ENCODE data around the gene SRGAP2C.
"Not testable (repeated sequence)": the region's sequence is repeated elsewhere in the genome, so short reads cannot be mapped to it uniquely, and the experiment has no call there.

Gene SRGAP2C

GRCh38 chr1:121184290-121185127 is at the start of gene SRGAP2C, which contains the start of gene FAM72B:
Gene SRGAP2C (plus strand): TSS chr1:121184975. CDS start chr1:121187447, 2,472 bp downstream.
Gene FAM72B (minus strand): TSS chr1:121184340. CDS start chr1:121183489, 851 bp downstream.
- intact Hi-C loops (cut with DNase I) = not testable (repeated sequence)

GRCh38 chr1:121140393-121140792 is 44.4 kb upstream of the SRGAP2C start:
- DNase-seq; intact Hi-C loops (cut with DNase I): not testable (repeated sequence)

More at GRCh38 chr1:121184290-121185127, at the start of gene SRGAP2C, which contains the start of gene FAM72B:
- DNase-seq = peak; percentile 83 to 99 (median 96)

- intact Hi-C loops (cut with DNase I) = not testable (repeated sequence)
- peak in 2 of 42 donors; percentile 2 to 6 for DNase-seq
Measured at GRCh38 chr1:121148489-121149190, 36.1 kb upstream of the SRGAP2C start.

GRCh38 chr1:121151294-121151693 is 33.5 kb upstream of the SRGAP2C start:
- intact Hi-C loops (cut with DNase I) = not testable (repeated sequence)

GRCh38 chr1:121152788-121153187 is 32.0 kb upstream of the SRGAP2C start:
- intact Hi-C loops (cut with DNase I); DNase-seq: not testable (repeated sequence)

More at GRCh38 chr1:121151294-121151693, 33.5 kb upstream of the SRGAP2C start:
- not testable (repeated sequence) for DNase-seq

GRCh38 chr1:121154811-121155210 is 30.0 kb upstream of the SRGAP2C start:
- DNase-seq; intact Hi-C loops (cut with DNase I): not testable (repeated sequence)

GRCh38 chr1:121155671-121156358 is 29.0 kb upstream of the SRGAP2C start:
- intact Hi-C loops (cut with DNase I) = not testable (repeated sequence)
- peak in 4 of 42 donors; percentile 2 to 41 (median 13) for DNase-seq

- intact Hi-C loops (cut with DNase I); DNase-seq: not testable (repeated sequence)
Measured at GRCh38 chr1:121156958-121157603, 27.7 kb upstream of the SRGAP2C start.

- intact Hi-C loops (cut with DNase I) = not testable (repeated sequence)
- DNase-seq = peak in 1 of 42 donors; percentile 2
Measured at GRCh38 chr1:121157609-121158008, 27.2 kb upstream of the SRGAP2C start.

GRCh38 chr1:121160118-121160517 is 24.7 kb upstream of the SRGAP2C start:
- DNase-seq; intact Hi-C loops (cut with DNase I): not testable (repeated sequence)

GRCh38 chr1:121161199-121161901 is 23.4 kb upstream of the SRGAP2C start:
- DNase-seq; intact Hi-C loops (cut with DNase I): not testable (repeated sequence)

GRCh38 chr1:121163850-121164757 is 20.7 kb upstream of the SRGAP2C start:
- intact Hi-C loops (cut with DNase I); DNase-seq: not testable (repeated sequence)

- DNase-seq; intact Hi-C loops (cut with DNase I): not testable (repeated sequence)
Measured at GRCh38 chr1:121165296-121165695, 19.5 kb upstream of the SRGAP2C start.

- DNase-seq; intact Hi-C loops (cut with DNase I): not testable (repeated sequence)
Measured at GRCh38 chr1:121167225-121167738, 17.5 kb upstream of the SRGAP2C start.

- DNase-seq; intact Hi-C loops (cut with DNase I): not testable (repeated sequence)
Measured at GRCh38 chr1:121168152-121168668, 16.6 kb upstream of the SRGAP2C start.

GRCh38 chr1:121176649-121177048 is 8.1 kb upstream of the SRGAP2C start:
- intact Hi-C loops (cut with DNase I); DNase-seq: not testable (repeated sequence)

Measured in head of caudate nucleus (tissue), 42 donors.